BE2C (cell line): ENCODE measurements around the gene EFS.
"Not testable (repeated sequence)": the region's sequence is repeated elsewhere in the genome, so short reads cannot be mapped to it uniquely, and the experiment has no call there.

ENCODE experiments used
- DNase-seq: peaks from one replicate; pipeline ENCODE4 v3.0.0-alpha.2; 2020
- H3K27me3 ChIP-seq: fragments of 250-450 bp; sonication (Bioruptor Pico); 2 replicates; pipeline ENCODE4 v1.5.1; 2020; ENCODE audit warnings: mild to moderate bottlenecking
- H3K36me3 ChIP-seq: fragments of 250-450 bp; sonication (Bioruptor Pico); 2 replicates; pipeline ENCODE4 v1.5.1; 2020; ENCODE audit warnings: mild to moderate bottlenecking
- H3K4me1 ChIP-seq: fragments of 250-450 bp; sonication (Bioruptor Pico); 2 replicates; pipeline ENCODE4 v1.5.1; 2020
- H3K4me3 ChIP-seq: 2 replicates; pipeline ENCODE4 v1.5.1; 2011; ENCODE audit warnings: low read depth, low read length
- H3K9me3 ChIP-seq: fragments of 250-450 bp; sonication (Bioruptor Pico); 2 replicates; pipeline ENCODE4 v1.5.1; 2020
- TF ChIP-seq, protein P1 (sequence below): IDR thresholded peaks from 2 replicates; pipeline ENCODE4 v1.5.1; 2012; ENCODE audit warnings: mild to moderate bottlenecking, low read depth, low read length

The EFS gene

DNA sequence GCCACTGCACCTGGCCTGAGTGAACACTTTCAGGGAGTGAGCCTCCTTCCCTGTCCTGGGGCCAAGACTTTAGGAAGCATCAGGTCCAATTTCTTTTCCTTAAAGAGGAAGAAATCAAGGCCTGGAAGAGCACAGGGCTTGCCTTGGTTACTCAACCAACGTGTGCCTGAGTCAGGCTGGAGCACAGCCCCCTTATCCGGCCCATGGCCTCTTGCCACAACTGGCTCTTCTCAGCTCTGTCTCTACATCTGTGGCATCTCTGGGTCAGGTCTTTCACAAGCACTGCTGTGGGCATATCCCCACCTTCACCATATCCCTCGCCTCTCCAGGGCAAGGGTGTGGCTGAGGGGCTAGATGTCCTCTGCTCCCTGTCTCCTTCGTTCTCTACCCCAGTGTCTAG lies 36.3 kb upstream of the EFS start:
- no peaks in the 10 kb centered on the region for H3K4me1 ChIP-seq
- no peak for DNase-seq

GRCh38 chr14:23400496-23401149 lies 35.7 kb upstream of the EFS start:
- not testable (repeated sequence) for H3K4me3 ChIP-seq, DNase-seq, H3K36me3 ChIP-seq, H3K4me1 ChIP-seq, H3K9me3 ChIP-seq
- H3K27me3 ChIP-seq = peaks cover 16% of the 10 kb centered on the region

More for the DNA sequence above, 36.3 kb upstream of the EFS start:
- Histone ChIP-seq H3K9me3 (no peaks in the 10 kb centered on the region), H3K27me3 (peaks cover 14% of the 10 kb centered on the region), H3K4me3 (no peak overlapping the region), H3K36me3 (no peaks in the 10 kb centered on the region)
- TF ChIP-seq, protein P1, sequence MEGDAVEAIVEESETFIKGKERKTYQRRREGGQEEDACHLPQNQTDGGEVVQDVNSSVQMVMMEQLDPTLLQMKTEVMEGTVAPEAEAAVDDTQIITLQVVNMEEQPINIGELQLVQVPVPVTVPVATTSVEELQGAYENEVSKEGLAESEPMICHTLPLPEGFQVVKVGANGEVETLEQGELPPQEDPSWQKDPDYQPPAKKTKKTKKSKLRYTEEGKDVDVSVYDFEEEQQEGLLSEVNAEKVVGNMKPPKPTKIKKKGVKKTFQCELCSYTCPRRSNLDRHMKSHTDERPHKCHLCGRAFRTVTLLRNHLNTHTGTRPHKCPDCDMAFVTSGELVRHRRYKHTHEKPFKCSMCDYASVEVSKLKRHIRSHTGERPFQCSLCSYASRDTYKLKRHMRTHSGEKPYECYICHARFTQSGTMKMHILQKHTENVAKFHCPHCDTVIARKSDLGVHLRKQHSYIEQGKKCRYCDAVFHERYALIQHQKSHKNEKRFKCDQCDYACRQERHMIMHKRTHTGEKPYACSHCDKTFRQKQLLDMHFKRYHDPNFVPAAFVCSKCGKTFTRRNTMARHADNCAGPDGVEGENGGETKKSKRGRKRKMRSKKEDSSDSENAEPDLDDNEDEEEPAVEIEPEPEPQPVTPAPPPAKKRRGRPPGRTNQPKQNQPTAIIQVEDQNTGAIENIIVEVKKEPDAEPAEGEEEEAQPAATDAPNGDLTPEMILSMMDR = no peak

- Histone ChIP-seq H3K4me3 (no peak overlapping the region), H3K27me3 (peaks cover 20% of the 10 kb centered on the region), H3K9me3 (no peaks in the 10 kb centered on the region), H3K36me3 (no peaks in the 10 kb centered on the region), H3K4me1 (no peaks in the 10 kb centered on the region)
- TF ChIP-seq, protein P1 = no peak
- DNase-seq = no peak
Observed at GRCh38 chr14:23399591-23399990, 34.6 kb upstream of the EFS start.

- Histone ChIP-seq H3K27me3 (peaks cover 17% of the 10 kb centered on the region), H3K4me3 (no peak overlapping the region), H3K36me3 (no peaks in the 10 kb centered on the region), H3K4me1 (no peaks in the 10 kb centered on the region), H3K9me3 (no peaks in the 10 kb centered on the region)
- DNase-seq = no peak
- TF ChIP-seq, protein P1 = no peak
Observed at GRCh38 chr14:23399136-23399535, 34.2 kb upstream of the EFS start.

DNA sequence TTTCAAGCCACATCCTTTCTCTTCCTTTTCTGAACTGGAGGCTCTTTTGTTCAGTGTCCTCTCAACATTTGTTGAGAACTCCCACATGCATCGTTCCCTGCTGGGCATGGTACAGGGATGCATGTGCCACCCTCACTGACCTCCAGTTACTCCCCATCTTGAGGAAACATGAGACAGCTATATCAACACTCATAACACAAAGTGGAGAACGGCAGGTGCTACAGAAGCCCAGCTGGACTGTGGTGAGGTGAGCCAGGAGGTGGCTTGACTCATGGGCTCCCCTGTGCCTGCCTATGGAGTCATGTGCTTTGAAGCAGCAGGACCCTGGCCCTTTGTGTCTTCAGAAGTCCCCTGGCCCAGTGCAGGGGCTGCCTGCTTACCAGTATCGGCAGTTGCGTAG lies 33.4 kb upstream of the EFS start:
- DNase-seq = no peak
- Histone ChIP-seq H3K27me3 (peaks cover 15% of the 10 kb centered on the region), H3K36me3 (no peaks in the 10 kb centered on the region), H3K4me1 (no peaks in the 10 kb centered on the region), H3K4me3 (no peak overlapping the region), H3K9me3 (no peaks in the 10 kb centered on the region)
- TF ChIP-seq, protein P1 = no peak

DNA sequence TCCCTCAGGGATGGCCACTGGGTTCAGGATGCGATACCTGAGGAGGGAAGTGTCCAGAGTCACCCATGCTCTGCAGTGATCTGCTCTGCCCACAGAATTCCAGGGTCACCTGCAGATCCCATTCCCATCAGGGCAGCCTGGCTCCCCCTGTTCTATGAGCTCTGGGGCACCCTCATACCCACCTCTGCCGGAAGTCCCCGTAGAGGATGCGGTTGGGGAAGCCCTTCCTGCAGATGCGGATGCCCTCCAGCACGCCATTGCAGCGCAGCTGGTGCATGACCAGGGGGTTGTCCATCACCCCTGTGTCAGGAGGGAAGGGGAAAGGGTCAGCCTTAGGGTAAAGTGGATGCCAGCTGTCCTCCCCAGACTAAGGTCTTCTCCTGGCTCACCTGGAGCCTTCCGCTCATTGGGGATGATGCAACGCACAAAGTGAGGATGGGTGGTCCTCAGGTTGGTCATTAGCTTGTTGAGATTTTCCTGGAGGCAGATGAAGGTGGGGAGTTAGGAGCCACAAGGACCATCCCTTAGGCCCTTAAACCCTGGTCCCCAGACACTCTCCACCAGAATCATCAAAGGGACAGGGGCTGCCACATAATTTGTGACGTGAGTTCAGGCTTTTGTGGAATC lies 31.9 kb upstream of the EFS start:
- TF ChIP-seq, protein P1 = no peak
- no peaks in the 10 kb centered on the region for H3K9me3 ChIP-seq
- no peak for DNase-seq
- H3K4me1 ChIP-seq = no peaks in the 10 kb centered on the region
- no peak overlapping the region for H3K4me3 ChIP-seq
- H3K36me3 ChIP-seq = no peaks in the 10 kb centered on the region
- H3K27me3 ChIP-seq = peaks cover 9% of the 10 kb centered on the region
